SH-SY5Y (cell line): ENCODE data around the gene SHANK1.

Source experiments
- GATA2 ChIP-seq: IDR thresholded peaks from 2 replicates; pipeline ENCODE4 v1.6.1; 2011; ENCODE audit warnings: mild to moderate bottlenecking, low read depth, low read length
- GATA3 ChIP-seq: IDR thresholded peaks from 2 replicates; pipeline ENCODE4 v1.6.1; 2011; ENCODE audit warnings: low read depth, mild to moderate bottlenecking, low read length, moderate library complexity

SHANK1 gene

GRCh38 chr19:50717026-50717723 lies 2.4 kb downstream of the SHANK1 start:
- TF ChIP-seq GATA3: no peak
- TF ChIP-seq GATA2: no peak

GRCh38 chr19:50716178-50717025 lies 3.2 kb downstream of the SHANK1 start:
- TF ChIP-seq GATA2: no peak

GRCh38 chr19:50713556-50714236 lies 5.9 kb downstream of the SHANK1 start:
- TF ChIP-seq GATA3 (no peak), GATA2 (no peak)

GRCh38 chr19:50712833-50713232 lies 6.8 kb downstream of the SHANK1 start:
- TF ChIP-seq GATA2 (no peak), GATA3 (no peak)

- TF ChIP-seq GATA2 (no peak), GATA3 (no peak)
Observed at GRCh38 chr19:50711805-50712204, 7.8 kb downstream of the SHANK1 start.

- TF ChIP-seq GATA2: no peak
- no peak for TF ChIP-seq GATA3
Observed at GRCh38 chr19:50711196-50711595, 8.4 kb downstream of the SHANK1 start.

- TF ChIP-seq GATA2 (no peak), GATA3 (no peak)
Observed at GRCh38 chr19:50710612-50711011, 9.0 kb downstream of the SHANK1 start.

- TF ChIP-seq GATA2 (no peak), GATA3 (no peak)
Observed at GRCh38 chr19:50710094-50710493, 9.5 kb downstream of the SHANK1 start.

- TF ChIP-seq GATA3 (no peak), GATA2 (no peak)
Observed at GRCh38 chr19:50708179-50708879, 11.3 kb downstream of the SHANK1 start.

GRCh38 chr19:50706387-50706786 lies 13.2 kb downstream of the SHANK1 start:
- no peak for TF ChIP-seq GATA3
- no peak for TF ChIP-seq GATA2

- TF ChIP-seq GATA2 (no peak), GATA3 (no peak)
Observed at GRCh38 chr19:50705422-50706019, 14.1 kb downstream of the SHANK1 start.

GRCh38 chr19:50703915-50704796 lies 15.4 kb downstream of the SHANK1 start:
- TF ChIP-seq GATA3: no peak
- no peak for TF ChIP-seq GATA2
